EH (cell line): Measurements from ENCODE around the gene HDAC10.

Experiments
- DNase-seq: peaks from one replicate; pipeline ENCODE4 v3.0.0-alpha.2; 2015; ENCODE audit warnings: low read depth

Gene HDAC10

GRCh38 chr22:50269970-50270665 is 19.1 kb upstream of the HDAC10 start, which contains the start of gene MAPK11:
MAPK11 (minus strand) TSS chr22:50270380; CDS start chr22:50270292, 88 bp downstream.
- peak; percentile 62 for DNase-seq

- no peak for DNase-seq
These were observed 18.5 kb upstream of the HDAC10 start for GRCh38 chr22:50269573-50269969.

DNA sequence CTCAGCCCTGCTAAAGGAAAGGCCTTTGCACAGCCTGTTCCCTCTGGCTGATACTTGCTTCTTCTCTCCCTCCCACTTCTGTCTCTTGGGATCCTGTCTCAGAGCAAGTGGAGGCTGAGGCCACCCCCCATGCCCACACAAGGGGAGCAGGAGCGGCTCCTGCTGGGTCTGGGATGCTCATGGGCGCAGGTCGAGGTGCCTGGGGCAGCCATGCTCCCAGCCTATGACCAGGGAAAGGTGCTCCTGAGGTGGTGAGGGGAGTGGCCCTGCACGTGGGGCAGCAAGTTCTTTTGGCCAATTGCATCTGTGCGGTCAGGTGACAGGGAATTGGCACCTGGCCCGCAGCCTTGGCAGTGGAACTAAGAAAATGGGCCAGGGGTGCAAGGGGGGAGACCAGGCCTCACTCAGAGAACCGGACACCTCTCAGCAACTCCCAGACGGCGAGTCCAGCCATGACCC is 17.6 kb upstream of the HDAC10 start:
- DNase-seq, result no peak

GRCh38 chr22:50267591-50268390 is 16.7 kb upstream of the HDAC10 start:
- DNase-seq, result peak; percentile 61

GRCh38 chr22:50266994-50267393 is 15.9 kb upstream of the HDAC10 start:
- no peak for DNase-seq

DNA sequence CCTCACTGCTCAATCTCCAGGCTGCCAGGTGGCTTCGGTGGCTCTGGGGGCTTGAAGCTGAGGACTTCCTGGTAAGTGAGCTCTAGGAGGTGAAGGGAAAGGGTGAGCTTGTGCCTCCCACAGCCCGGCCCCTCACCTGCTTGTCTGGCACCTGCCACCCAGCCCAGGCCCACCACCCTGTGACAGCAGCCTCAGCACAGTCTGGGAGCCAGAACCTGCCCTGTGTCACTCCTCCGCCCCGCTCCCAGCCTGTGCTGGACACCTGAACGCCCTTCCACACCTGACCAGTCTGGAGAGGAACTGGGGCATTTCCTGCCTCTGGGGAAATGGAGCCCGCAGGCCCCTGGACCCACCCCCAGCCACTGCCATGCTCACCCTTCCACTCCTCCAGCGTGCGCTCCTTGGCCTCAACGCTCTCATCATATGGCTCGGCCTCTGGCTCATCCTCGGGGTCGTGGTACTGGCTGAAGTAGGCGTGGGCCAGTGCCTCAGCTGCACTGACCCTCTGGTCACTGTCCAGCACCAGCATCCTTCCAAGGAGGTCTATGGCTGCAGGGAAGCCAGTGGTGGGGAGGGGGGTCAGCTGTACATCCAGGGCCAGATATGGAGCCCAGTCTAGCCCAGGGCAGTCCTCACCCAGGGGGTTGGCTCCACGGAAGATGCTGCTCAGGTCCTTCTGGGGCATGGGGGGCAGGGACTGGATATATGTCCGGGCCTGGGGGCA is 14.0 kb upstream of the HDAC10 start:
- no peak for DNase-seq

- no peak for DNase-seq
These were observed 13.2 kb upstream of the HDAC10 start for GRCh38 chr22:50264104-50264745.

DNA sequence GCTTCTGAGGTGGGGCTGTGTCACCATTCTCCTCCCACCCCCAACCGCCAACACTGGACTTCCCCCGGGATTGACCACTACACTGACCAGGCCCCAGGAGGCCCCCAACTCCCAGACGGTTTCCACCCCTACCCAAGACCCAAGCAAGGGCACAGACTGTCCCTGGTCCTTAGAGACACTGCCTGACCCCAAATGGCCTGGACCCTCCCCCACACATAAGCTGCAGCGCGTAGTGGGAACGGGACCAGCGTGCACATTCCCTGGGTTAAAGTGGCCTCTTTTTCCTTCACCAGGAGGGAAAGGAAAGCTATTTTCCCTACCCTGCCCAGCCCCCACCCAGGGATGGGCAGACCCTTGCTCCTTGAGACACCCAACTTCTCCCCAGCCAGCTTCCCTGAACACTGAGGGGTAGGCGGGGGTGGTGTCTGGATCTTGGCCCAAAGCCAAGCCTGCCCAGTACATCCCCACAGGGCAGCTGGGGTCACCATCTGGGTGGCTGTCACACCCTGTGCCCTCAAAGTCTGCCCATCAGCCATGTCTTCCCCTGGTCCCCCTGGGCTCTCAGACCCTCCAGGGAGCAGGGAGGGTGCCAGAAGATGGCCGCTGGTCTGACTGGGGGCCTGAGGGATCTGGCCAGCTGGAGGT is 12.0 kb upstream of the HDAC10 start:
- no peak for DNase-seq

DNA sequence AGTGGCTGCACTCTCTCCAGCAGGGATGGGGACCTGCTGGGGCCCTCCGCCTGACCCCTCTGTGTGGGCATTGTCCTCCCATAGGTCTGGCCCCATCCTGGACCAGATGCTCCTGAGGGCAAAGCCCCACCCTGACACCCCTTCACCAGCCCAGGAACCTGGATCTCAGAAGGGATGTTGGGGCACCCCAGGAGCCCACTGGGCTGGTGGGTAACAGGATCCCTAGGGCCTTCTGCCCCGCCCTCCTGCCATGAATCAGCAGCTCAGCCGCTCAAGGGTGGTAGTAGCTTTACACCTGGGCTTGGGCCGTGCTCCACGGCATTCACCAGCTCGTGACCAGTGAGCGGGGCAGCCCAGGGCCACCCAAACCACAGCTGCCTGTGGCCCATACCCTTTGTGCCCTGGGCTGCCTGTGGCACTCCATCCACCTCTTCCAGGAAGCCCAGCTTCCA is 11.4 kb upstream of the HDAC10 start:
- peak; percentile 19 for DNase-seq

GRCh38 chr22:50261615-50262459 is 10.8 kb upstream of the HDAC10 start, which contains the start of gene MAPK12:
MAPK12 (minus strand) TSS chr22:50261683; CDS start chr22:50261509, 174 bp downstream.
- DNase-seq, result peak; percentile 59

GRCh38 chr22:50260801-50261614 is 9.9 kb upstream of the HDAC10 start:
- DNase-seq, result peak; percentile 65

GRCh38 chr22:50260434-50260800 is 9.4 kb upstream of the HDAC10 start:
- DNase-seq, result peak; percentile 35

- DNase-seq, result no peak
These were observed 8.2 kb upstream of the HDAC10 start for GRCh38 chr22:50259302-50259701.

- DNase-seq, result no peak
These were observed 7.6 kb upstream of the HDAC10 start for GRCh38 chr22:50258361-50259292.

DNA sequence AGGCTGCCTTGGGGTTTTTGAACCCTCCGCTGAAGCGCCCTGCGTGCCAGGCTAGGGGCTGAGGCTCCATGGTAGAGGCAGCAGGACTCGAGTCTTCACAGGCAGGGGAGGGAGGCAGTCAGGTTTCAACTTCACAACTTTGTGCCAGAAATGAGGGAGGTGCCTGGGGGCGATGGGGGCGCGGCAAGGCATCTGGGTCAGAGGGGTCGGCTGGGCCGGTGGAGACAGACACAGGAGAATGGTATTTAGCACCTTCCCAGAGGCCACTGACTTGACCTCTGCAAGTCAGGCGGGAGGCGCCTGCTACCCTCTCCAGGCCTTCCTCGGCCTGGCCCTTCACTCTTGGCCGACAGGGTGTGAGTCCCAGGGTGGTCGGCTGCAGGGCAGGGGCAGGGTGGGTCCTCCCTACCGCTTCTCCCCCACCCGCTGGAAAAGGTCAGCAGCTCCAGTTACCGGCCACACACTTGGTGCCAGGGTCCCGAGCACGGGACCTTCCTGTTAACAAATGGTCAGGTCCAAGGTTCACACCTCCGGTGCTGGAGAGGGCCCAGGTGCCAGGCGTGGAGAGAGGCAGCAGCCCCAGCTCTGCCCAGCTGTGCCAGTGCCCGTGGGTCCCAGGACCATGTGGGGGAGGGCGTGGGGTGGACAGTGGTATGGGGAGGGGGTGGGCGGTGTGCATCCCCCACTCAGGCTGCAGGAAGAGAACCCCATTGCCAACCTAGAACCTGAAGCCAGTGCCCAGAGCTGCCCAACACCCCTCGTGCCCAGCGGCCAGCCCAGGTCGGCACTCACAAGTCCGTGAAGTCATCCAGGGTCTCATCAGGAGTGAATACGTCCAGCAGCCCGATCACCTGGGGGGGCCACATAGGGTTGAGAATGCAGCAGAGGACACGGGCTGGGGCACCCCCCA is 6.6 kb upstream of the HDAC10 start:
- DNase-seq, result no peak

GRCh38 chr22:50257041-50257440 is 6.0 kb upstream of the HDAC10 start:
- no peak for DNase-seq

- DNase-seq, result no peak
These were observed 5.3 kb upstream of the HDAC10 start for GRCh38 chr22:50256258-50256862.
